B cell (primary cell): Measurements from ENCODE around the gene TGM3.

Experiments
- EZH2 ChIP-seq: IDR thresholded peaks from 2 replicates; pipeline ENCODE4 v1.6.1; 2012; ENCODE audit warnings: borderline replicate concordance, low read depth, mild to moderate bottlenecking, moderate library complexity, low read length; ENCODE audit not compliant: insufficient read depth, poor library complexity, severe bottlenecking
- TF ChIP-seq, protein P1 (sequence below): fragments of 200-600 bp; IDR thresholded peaks from one replicate; pipeline ENCODE4 v1.8.0; 2022; ENCODE audit warnings: antibody characterized with exemption, mild to moderate bottlenecking

DNA sequence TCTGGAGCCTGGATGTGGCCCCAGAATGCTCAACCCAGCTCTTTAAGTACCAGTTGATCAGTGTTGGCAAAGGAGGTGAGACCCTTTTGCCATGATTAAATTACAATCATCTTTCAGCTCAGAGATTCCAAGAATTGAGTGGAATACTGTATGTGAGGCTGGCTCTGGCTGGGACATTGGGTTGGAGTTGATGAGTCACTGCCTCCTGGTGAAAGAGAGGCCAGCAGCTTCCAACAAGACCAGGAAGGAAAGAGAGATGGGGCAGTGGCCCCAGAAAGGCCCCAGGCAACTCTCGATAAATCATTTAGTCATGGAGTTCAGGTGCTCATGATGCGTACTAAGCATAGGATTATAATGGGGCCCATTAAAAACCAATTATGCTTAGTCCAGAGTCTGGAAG lies 87.0 kb downstream of the TGM3 start:
- TF ChIP-seq, protein P1, sequence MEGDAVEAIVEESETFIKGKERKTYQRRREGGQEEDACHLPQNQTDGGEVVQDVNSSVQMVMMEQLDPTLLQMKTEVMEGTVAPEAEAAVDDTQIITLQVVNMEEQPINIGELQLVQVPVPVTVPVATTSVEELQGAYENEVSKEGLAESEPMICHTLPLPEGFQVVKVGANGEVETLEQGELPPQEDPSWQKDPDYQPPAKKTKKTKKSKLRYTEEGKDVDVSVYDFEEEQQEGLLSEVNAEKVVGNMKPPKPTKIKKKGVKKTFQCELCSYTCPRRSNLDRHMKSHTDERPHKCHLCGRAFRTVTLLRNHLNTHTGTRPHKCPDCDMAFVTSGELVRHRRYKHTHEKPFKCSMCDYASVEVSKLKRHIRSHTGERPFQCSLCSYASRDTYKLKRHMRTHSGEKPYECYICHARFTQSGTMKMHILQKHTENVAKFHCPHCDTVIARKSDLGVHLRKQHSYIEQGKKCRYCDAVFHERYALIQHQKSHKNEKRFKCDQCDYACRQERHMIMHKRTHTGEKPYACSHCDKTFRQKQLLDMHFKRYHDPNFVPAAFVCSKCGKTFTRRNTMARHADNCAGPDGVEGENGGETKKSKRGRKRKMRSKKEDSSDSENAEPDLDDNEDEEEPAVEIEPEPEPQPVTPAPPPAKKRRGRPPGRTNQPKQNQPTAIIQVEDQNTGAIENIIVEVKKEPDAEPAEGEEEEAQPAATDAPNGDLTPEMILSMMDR, result no peak
- no peak for TF ChIP-seq EZH2
